Activated CD8-positive, alpha-beta T cell treated with anti-CD3 and anti-CD28 coated beads, Interleukin-2, amount 10 ng/mL, durations not matched to agents 7 days and 5 days (primary cell): ENCODE data around the gene TRIM65. TPM values are rescaled to one million over a fixed set of nuclear protein-coding genes. Genes with fewer than 3 reads are reported as not detected.
"Not testable (repeated sequence)": the region's sequence is repeated elsewhere in the genome, so short reads cannot be mapped to it uniquely, and the experiment has no call there.

Experiments
- ATAC-seq: fragments of 150-1000 bp; cut with Tn5 transposase; one replicate; pipeline ENCODE4 v1.10.0; 2021; ENCODE audit warnings: moderate library complexity
- CTCF ChIA-PET: fragments of 350-600 bp; sonication (Branson Sonifier 250); formaldehyde crosslinking; loops from one replicate; lab custom pipeline; 2021; ENCODE audit warnings: antibody characterized with exemption; lab: Charles Lee
- POLR2A ChIA-PET: fragments of 350-600 bp; sonication (Branson Sonifier 250); formaldehyde crosslinking; loops from one replicate; lab custom pipeline; 2021; ENCODE audit warnings: antibody characterized with exemption; lab: Charles Lee
- DNase-seq: peaks from one replicate; pipeline ENCODE4 v3.0.0-alpha.2; 2020
- H3K27ac Mint-ChIP-seq: one replicate; pipeline ENCODE4 v1.8.0; 2021; ENCODE audit warnings: mild to moderate bottlenecking, mixed read lengths
- H3K27me3 Mint-ChIP-seq: one replicate; pipeline ENCODE4 v1.8.0; 2021; ENCODE audit warnings: low read depth, mixed read lengths
- H3K36me3 Mint-ChIP-seq: one replicate; pipeline ENCODE4 v1.8.0; 2021; ENCODE audit warnings: low read depth, mixed read lengths
- H3K4me1 Mint-ChIP-seq: one replicate; pipeline ENCODE4 v1.8.0; 2021; ENCODE audit warnings: low read depth, mixed read lengths
- H3K4me3 Mint-ChIP-seq: one replicate; pipeline ENCODE4 v1.8.0; 2021; ENCODE audit warnings: mild to moderate bottlenecking, mixed read lengths
- H3K9me3 Mint-ChIP-seq: one replicate; pipeline ENCODE4 v1.8.0; 2022; ENCODE audit warnings: mixed read lengths; ENCODE audit not compliant: insufficient read depth
- total RNA-seq, 2 experiments: library from RNA; stranded (reverse); gene quantifications; one replicate each; pipeline ENCODE4 v1.2.3, GENCODE V29; 2021

TRIM65 gene
- total RNA-seq, 2 experiments from 2014 or later = 35.8 to 37.3 TPM

GRCh38 chr17:75895370-75896155, 1.2 kb downstream of the TRIM65 start:
- no peak for DNase-seq
- ATAC-seq = peak; percentile 7
- peak overlapping the region; percentile 82 for H3K27ac Mint-ChIP-seq
- H3K4me1 Mint-ChIP-seq = peaks cover 28% of the 10 kb centered on the region
- no peaks in the 10 kb centered on the region for H3K27me3 Mint-ChIP-seq
- CTCF ChIA-PET = interaction anchor here (0.9 to 5.8 kb wide), 20 partner anchors 9 to 458 kb away, joined by 3 to 80 read pairs (median 5); partner anchors contain the start of genes GALK1, PRPSAP1, TRIM47 and WBP2
- POLR2A ChIA-PET = interaction anchor here (0.8 to 2.6 kb wide), 12 partner anchors 9 to 208 kb away, joined by 3 to 11 read pairs (median 5); partner anchors contain the start of genes EXOC7, TRIM47 and WBP2
- H3K36me3 Mint-ChIP-seq = peaks cover 31% of the 10 kb centered on the region
- H3K9me3 Mint-ChIP-seq = no peaks in the 10 kb centered on the region
- peak overlapping the region; percentile 82 for H3K4me3 Mint-ChIP-seq

- Mint-ChIP-seq H3K9me3 (no peaks in the 10 kb centered on the region), H3K36me3 (peaks cover 37% of the 10 kb centered on the region), H3K27me3 (no peaks in the 10 kb centered on the region), H3K27ac (peak overlapping the region; percentile 65), H3K4me1 (peaks cover 28% of the 10 kb centered on the region), H3K4me3 (peak overlapping the region; percentile 44)
- ATAC-seq (no peak), DNase-seq (no peak)
- ChIA-PET CTCF (interaction anchor here (0.8 to 5.8 kb wide), 2 partner anchors 17 to 32 kb away, joined by 3 to 80 read pairs; partner anchors contain the start of gene TRIM47), POLR2A (interaction anchor here (0.5 to 1.1 kb wide), 2 partner anchors 118 to 1348 kb away, joined by 3 to 4 read pairs; partner anchors contain the start of gene CD300C)
Observed at GRCh38 chr17:75894049-75894733, 2.6 kb downstream of the TRIM65 start.

GRCh38 chr17:75893305-75894048, 3.3 kb downstream of the TRIM65 start:
- H3K27me3 Mint-ChIP-seq = no peaks in the 10 kb centered on the region
- ChIA-PET CTCF (interaction anchor here (1.1 to 5.8 kb wide), 2 partner anchors 10 to 16 kb away, joined by 4 to 80 read pairs; partner anchors contain the start of gene TRIM47), POLR2A (interaction anchor here (0.5 to 1.1 kb wide), 5 partner anchors 9 to 1348 kb away, joined by 3 to 4 read pairs (median 3); partner anchors contain the start of gene CD300C)
- H3K27ac Mint-ChIP-seq = peak overlapping the region; percentile 65
- DNase-seq (no peak), ATAC-seq (no peak)
- peaks cover 31% of the 10 kb centered on the region for H3K36me3 Mint-ChIP-seq
- H3K4me3 Mint-ChIP-seq = peak overlapping the region; percentile 44
- H3K9me3 Mint-ChIP-seq = no peaks in the 10 kb centered on the region
- H3K4me1 Mint-ChIP-seq = peaks cover 28% of the 10 kb centered on the region

GRCh38 chr17:75892556-75893224, 4.1 kb downstream of the TRIM65 start:
- Mint-ChIP-seq H3K36me3 (peaks cover 26% of the 10 kb centered on the region), H3K4me1 (peaks cover 26% of the 10 kb centered on the region), H3K27ac (no peak overlapping the region), H3K4me3 (no peak overlapping the region), H3K9me3 (no peaks in the 10 kb centered on the region), H3K27me3 (no peaks in the 10 kb centered on the region)
- CTCF ChIA-PET = interaction anchor here (1.1 to 5.8 kb wide), 2 partner anchors 11 to 15 kb away, joined by 4 to 80 read pairs; partner anchors contain the start of gene TRIM47
- ATAC-seq = no peak
- DNase-seq = no peak
- POLR2A ChIA-PET = interaction anchor here (0.6 to 1.1 kb wide), 6 partner anchors 10 to 142 kb away, joined by 3 to 4 read pairs (median 3); no protein-coding TSS in a partner anchor

- ChIA-PET POLR2A (interaction anchor here (0.6 to 1.5 kb wide), 3 partner anchors 37 to 141 kb away, joined by 3 read pairs; partner anchors contain the start of gene WBP2), CTCF (no interaction called here)
- ATAC-seq = no peak
- DNase-seq = no peak
- H3K4me1 Mint-ChIP-seq = peaks cover 20% of the 10 kb centered on the region
- H3K9me3 Mint-ChIP-seq = no peaks in the 10 kb centered on the region
- peaks cover 21% of the 10 kb centered on the region for H3K36me3 Mint-ChIP-seq
- H3K4me3 Mint-ChIP-seq = no peak overlapping the region
- H3K27me3 Mint-ChIP-seq = no peaks in the 10 kb centered on the region
- no peak overlapping the region for H3K27ac Mint-ChIP-seq
Observed at GRCh38 chr17:75891605-75892555, 4.9 kb downstream of the TRIM65 start.

GRCh38 chr17:75891022-75891604, 5.6 kb downstream of the TRIM65 start:
- no peaks in the 10 kb centered on the region for H3K9me3 Mint-ChIP-seq
- H3K4me3 Mint-ChIP-seq = no peak overlapping the region
- H3K36me3 Mint-ChIP-seq = peaks cover 21% of the 10 kb centered on the region
- H3K27me3 Mint-ChIP-seq = no peaks in the 10 kb centered on the region
- ATAC-seq (no peak), DNase-seq (no peak)
- ChIA-PET CTCF (interaction anchor here (1.2 to 2.1 kb wide), 3 partner anchors 10 to 123 kb away, joined by 3 to 8 read pairs (median 7); no protein-coding TSS in a partner anchor), POLR2A (interaction anchor here (1.5 kb wide), 1 partner anchor 36 kb away, joined by 3 read pairs; the partner anchor contains the start of gene WBP2)
- no peak overlapping the region for H3K27ac Mint-ChIP-seq
- peaks cover 20% of the 10 kb centered on the region for H3K4me1 Mint-ChIP-seq

- Mint-ChIP-seq H3K9me3 (no peaks in the 10 kb centered on the region), H3K36me3 (peaks cover 14% of the 10 kb centered on the region), H3K27ac (no peak overlapping the region), H3K4me3 (no peak overlapping the region), H3K27me3 (no peaks in the 10 kb centered on the region), H3K4me1 (peaks cover 10% of the 10 kb centered on the region)
- no peak for DNase-seq
- POLR2A ChIA-PET = interaction anchor here (0.9 kb wide), 1 partner anchor 9 kb away, joined by 3 read pairs; no protein-coding TSS in a partner anchor
- no peak for ATAC-seq
- CTCF ChIA-PET = interaction anchor here (1.2 to 2.6 kb wide), 6 partner anchors 8 to 125 kb away, joined by 3 to 8 read pairs (median 7); no protein-coding TSS in a partner anchor
Observed at GRCh38 chr17:75889454-75889853, 7.3 kb downstream of the TRIM65 start.

GRCh38 chr17:75888484-75888883, 8.3 kb downstream of the TRIM65 start:
- POLR2A ChIA-PET = interaction anchor here (1.0 kb wide), 1 partner anchor 112 kb away, joined by 4 read pairs; no protein-coding TSS in a partner anchor

GRCh38 chr17:75885860-75886259, 10.9 kb downstream of the TRIM65 start:
- peaks cover 14% of the 10 kb centered on the region for H3K4me1 Mint-ChIP-seq
- H3K4me3 Mint-ChIP-seq, POLR2A ChIA-PET, H3K9me3 Mint-ChIP-seq, ATAC-seq, H3K27me3 Mint-ChIP-seq, H3K27ac Mint-ChIP-seq, H3K36me3 Mint-ChIP-seq, DNase-seq: not testable (repeated sequence)
- CTCF ChIA-PET = interaction anchor here (1.0 kb wide), 1 partner anchor 25 kb away, joined by 3 read pairs; no protein-coding TSS in a partner anchor

More at GRCh38 chr17:75888484-75888883, 8.3 kb downstream of the TRIM65 start:
- no peaks in the 10 kb centered on the region for H3K4me1 Mint-ChIP-seq
- H3K27me3 Mint-ChIP-seq = no peaks in the 10 kb centered on the region
- no peak overlapping the region for H3K27ac Mint-ChIP-seq
- H3K36me3 Mint-ChIP-seq = peaks cover 10% of the 10 kb centered on the region
- ATAC-seq (no peak), DNase-seq (no peak)
- H3K4me3 Mint-ChIP-seq = no peak overlapping the region
- no peaks in the 10 kb centered on the region for H3K9me3 Mint-ChIP-seq
- CTCF ChIA-PET = interaction anchor here (1.1 to 2.6 kb wide), 3 partner anchors 9 to 28 kb away, joined by 3 to 8 read pairs (median 7); no protein-coding TSS in a partner anchor
